Measurements from ENCODE around the gene CACNA1I. TPM values are rescaled to one million over a fixed set of nuclear protein-coding genes. Genes with fewer than 3 reads are reported as not detected.

Gene CACNA1I
- total and polyA plus RNA-seq, 11 donors = 0.01 to 0.07 (median 0.04) TPM; not detected in 6

DNA sequence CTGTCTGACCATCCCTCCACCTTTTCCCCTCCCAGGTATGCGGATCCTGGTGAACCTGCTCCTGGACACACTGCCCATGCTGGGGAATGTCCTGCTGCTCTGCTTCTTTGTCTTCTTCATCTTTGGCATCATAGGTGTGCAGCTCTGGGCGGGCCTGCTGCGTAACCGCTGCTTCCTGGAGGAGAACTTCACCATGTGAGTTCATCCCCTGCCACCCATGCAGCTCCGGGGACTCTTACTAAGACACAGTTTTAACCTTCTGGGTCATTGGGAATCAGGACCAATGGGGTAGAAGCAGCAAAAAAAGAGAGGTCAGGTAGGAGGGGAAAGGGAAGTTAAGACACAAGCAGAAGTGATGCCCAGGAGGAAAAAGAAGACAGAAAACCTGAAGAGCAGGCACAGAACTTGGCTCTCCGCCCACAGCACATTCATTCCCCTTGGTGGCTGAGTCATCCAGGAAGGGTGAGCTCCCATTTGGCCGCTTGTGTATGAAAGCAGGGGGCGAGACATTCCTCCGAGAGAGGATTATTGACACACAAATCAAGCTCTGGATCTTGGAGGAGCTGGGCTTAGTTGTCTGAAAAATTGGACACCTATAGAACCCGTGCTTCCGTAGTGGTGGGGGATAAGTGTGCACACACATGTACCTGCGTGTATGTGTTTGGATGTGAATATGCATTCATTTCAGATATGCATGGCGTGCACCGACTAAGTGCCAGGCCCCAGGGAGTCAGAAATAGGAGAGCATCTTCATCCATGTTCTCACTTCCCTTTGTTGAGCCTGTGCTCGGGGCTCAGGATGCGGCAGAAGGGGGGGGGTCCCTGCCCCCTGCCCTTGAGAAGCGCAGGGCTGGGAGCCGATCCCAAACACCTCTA is 64.2 kb downstream of the CACNA1I start:
- Histone ChIP-seq H3K4me1 (no peaks in the 10 kb centered on the region), H3K4me3 (no peak overlapping the region), H3K27me3 (peaks cover 0 to 17% (median 0%) of the 10 kb centered on the region in 9 donors), H3K36me3 (no peaks in the 10 kb centered on the region), H3K9me3 (peaks cover 0 to 17% (median 3%) of the 10 kb centered on the region in 12 donors), H3K27ac (no peak overlapping the region)
- DNase-seq = no peak
- ATAC-seq = no peak
- intact Hi-C loops (cut with DNase I) = no loop called here
- TF ChIP-seq CTCF (IDR thresholded peaks at IDR 0.05) (no peak), POLR2A (IDR thresholded peaks at IDR 0.05) (no peak)
- 73 to 77% (median 75%) methylated on average over 18 of the region's 18 CpGs for WGBS, 4 donors

DNA sequence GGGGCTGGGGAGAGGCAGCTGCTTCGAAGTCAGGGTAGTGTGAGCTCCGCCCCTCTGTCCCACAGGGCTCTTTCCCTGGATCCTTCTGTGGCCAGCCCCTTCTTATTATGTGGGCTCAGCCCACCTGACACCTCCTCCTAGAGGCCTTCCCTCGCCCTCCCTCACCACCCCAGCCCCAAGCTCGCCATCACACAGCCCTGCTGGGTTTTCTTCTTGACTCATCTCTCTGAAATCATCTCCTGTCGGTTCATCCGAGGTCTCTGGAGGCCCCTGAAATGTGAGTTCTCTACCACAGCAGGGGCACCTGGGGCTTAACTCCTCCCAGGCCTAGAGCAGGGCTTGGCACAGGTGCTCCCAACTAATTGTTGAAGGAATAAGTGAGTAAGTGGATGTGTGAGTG is 65.2 kb downstream of the CACNA1I start:
- WGBS, 4 donors = 62 to 68% (median 64%) methylated on average over 6 of the region's 6 CpGs

GRCh38 chr22:39638958-39639357 is 68.4 kb downstream of the CACNA1I start:
- peaks cover 0 to 32% (median 6%) of the 10 kb centered on the region in 9 donors for H3K27me3 ChIP-seq
- TF ChIP-seq CTCF (IDR thresholded peaks at IDR 0.05) (no peak), POLR2A (IDR thresholded peaks at IDR 0.05) (no peak)
- H3K9me3 ChIP-seq = peaks cover 0 to 18% (median 3%) of the 10 kb centered on the region in 12 donors
- no peak for DNase-seq
- intact Hi-C loops (cut with DNase I) = no loop called here
- H3K4me1 ChIP-seq = no peaks in the 10 kb centered on the region
- no peak overlapping the region for H3K4me3 ChIP-seq
- no peaks in the 10 kb centered on the region for H3K36me3 ChIP-seq
- no peak for ATAC-seq
- 66 to 73% (median 70%) methylated on average over 2 of the region's 2 CpGs for WGBS, 4 donors
- no peak overlapping the region for H3K27ac ChIP-seq

More for the DNA sequence above, 65.2 kb downstream of the CACNA1I start:
- peaks cover 0 to 22% (median 3%) of the 10 kb centered on the region in 12 donors for H3K9me3 ChIP-seq
- peaks cover 0 to 15% (median 3%) of the 10 kb centered on the region in 9 donors for H3K27me3 ChIP-seq
- H3K4me3 ChIP-seq = no peak overlapping the region
- DNase-seq = no peak
- intact Hi-C loops (cut with DNase I) = no loop called here
- H3K27ac ChIP-seq = no peak overlapping the region
- H3K36me3 ChIP-seq = no peaks in the 10 kb centered on the region
- ATAC-seq = no peak
- no peaks in the 10 kb centered on the region for H3K4me1 ChIP-seq
- TF ChIP-seq CTCF (IDR thresholded peaks at IDR 0.05) (no peak), POLR2A (IDR thresholded peaks at IDR 0.05) (no peak)

- TF ChIP-seq POLR2A (IDR thresholded peaks at IDR 0.05) (no peak), CTCF (IDR thresholded peaks at IDR 0.05) (no peak)
- 70 to 81% (median 75%) methylated on average over 6 to 9 of the region's 9 CpGs for WGBS, 4 donors
- DNase-seq (no peak), ATAC-seq (no peak)
- Histone ChIP-seq H3K36me3 (no peaks in the 10 kb centered on the region), H3K4me3 (no peak overlapping the region), H3K27ac (no peak overlapping the region), H3K27me3 (peaks cover 0 to 39% (median 6%) of the 10 kb centered on the region in 9 donors), H3K4me1 (no peaks in the 10 kb centered on the region), H3K9me3 (peaks cover 0 to 12% (median 0%) of the 10 kb centered on the region in 12 donors)
- intact Hi-C loops (cut with DNase I) = no loop called here
Measured at GRCh38 chr22:39641660-39642310, 71.2 kb downstream of the CACNA1I start.
